GM19467 (cell line): Measurements from ENCODE around the gene ORC6.
A peak's percentile ranks its signal among the peaks of the same experiment; 100 is the strongest.
"Not testable (repeated sequence)": the region's sequence is repeated elsewhere in the genome, so short reads cannot be mapped to it uniquely, and the experiment has no call there.

ENCODE experiments used
- ATAC-seq: cut with Tn5 transposase; IDR thresholded peaks from one replicate; pipeline ENCODE4 v1.9.1; 2021; ENCODE audit warnings: mild to moderate bottlenecking, moderate library complexity; ENCODE audit not compliant: unreplicated experiment

The ORC6 gene

GRCh38 chr16:46689365-46690280 is at the start of gene ORC6:
ORC6 (plus strand) TSS chr16:46689659; CDS start chr16:46689706, 47 bp downstream.
- ATAC-seq, result peak; percentile 72

- no peak for ATAC-seq
Observed at GRCh38 chr16:46648656-46649055, 40.8 kb upstream of the ORC6 start.

GRCh38 chr16:46649588-46650253 is 39.7 kb upstream of the ORC6 start:
- no peak for ATAC-seq

- ATAC-seq, result no peak
Observed at GRCh38 chr16:46650254-46650623, 39.2 kb upstream of the ORC6 start.

GRCh38 chr16:46651305-46651704 is 38.2 kb upstream of the ORC6 start:
- ATAC-seq, result no peak

GRCh38 chr16:46658925-46659324 is 30.5 kb upstream of the ORC6 start:
- ATAC-seq, result peak; percentile 93

GRCh38 chr16:46662123-46662522 is 27.3 kb upstream of the ORC6 start:
- no peak for ATAC-seq

- ATAC-seq, result peak; percentile 86
Observed at GRCh38 chr16:46673320-46674013, 16.0 kb upstream of the ORC6 start.

- not testable (repeated sequence) for ATAC-seq
Observed at GRCh38 chr16:46677943-46678342, 11.5 kb upstream of the ORC6 start.

GRCh38 chr16:46681867-46682266 is 7.6 kb upstream of the ORC6 start:
- ATAC-seq, result not testable (repeated sequence)

GRCh38 chr16:46686815-46687473 is 2.5 kb upstream of the ORC6 start:
- ATAC-seq, result no peak

GRCh38 chr16:46687486-46687885 is 2.0 kb upstream of the ORC6 start:
- no peak for ATAC-seq

- ATAC-seq, result no peak
Observed at GRCh38 chr16:46688101-46688653, 1.3 kb upstream of the ORC6 start.

GRCh38 chr16:46688654-46689364 is 650 bp upstream of the ORC6 start, which contains the start of gene VPS35:
VPS35 (minus strand) TSS chr16:46689178; CDS start chr16:46689133, 45 bp downstream.
- peak; percentile 79 for ATAC-seq

- no peak for ATAC-seq
Observed at GRCh38 chr16:46690281-46691178, 1.1 kb downstream of the ORC6 start.

- no peak for ATAC-seq
Observed at GRCh38 chr16:46691726-46692125, 2.3 kb downstream of the ORC6 start.

GRCh38 chr16:46693598-46693997 is 4.1 kb downstream of the ORC6 start:
- no peak for ATAC-seq

- ATAC-seq, result no peak
Observed at GRCh38 chr16:46695937-46696336, 6.5 kb downstream of the ORC6 start.

- ATAC-seq, result no peak
Observed at GRCh38 chr16:46696957-46697356, 7.5 kb downstream of the ORC6 start.
